ENCODE measurements around the gene PIGK. TPM values are rescaled to one million over a fixed set of nuclear protein-coding genes. Genes with fewer than 3 reads are reported as not detected.
"Not testable (repeated sequence)": the region's sequence is repeated elsewhere in the genome, so short reads cannot be mapped to it uniquely, and the experiment has no call there.

Gene PIGK
- total and polyA plus RNA-seq, 4 donors: 7.9 to 30.2 (median 17.9) TPM

DNA sequence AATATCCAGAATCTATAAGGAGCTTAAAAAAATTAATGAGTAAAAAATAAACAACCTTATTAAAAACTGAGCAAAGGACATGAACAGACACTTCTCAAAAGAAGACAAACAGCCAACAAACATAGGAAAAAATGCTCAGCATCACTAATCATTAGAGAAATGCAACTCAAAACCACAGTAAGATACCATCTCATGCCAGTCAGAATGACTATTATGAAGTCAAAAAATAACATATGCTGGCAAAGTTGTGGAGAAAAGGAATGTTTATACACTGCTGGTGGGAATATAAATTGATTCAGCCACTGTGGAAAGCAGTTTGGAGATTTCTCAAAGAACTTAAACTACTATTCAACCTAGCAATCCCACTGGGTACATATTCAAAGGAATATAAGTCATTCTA, 25.3 kb downstream of the PIGK start:
- no peaks in the 10 kb centered on the region for H3K4me1 ChIP-seq (ENCODE audit: control insufficient read depth in 5 of 5, insufficient read depth in 5 of 5, low read length in 5 of 5)
- H3K4me3 ChIP-seq: no peak overlapping the region
- H3K27me3 ChIP-seq (ENCODE audit: control insufficient read depth in 3 of 3, insufficient read depth in 3 of 3, low read length in 2 of 3): no peaks in the 10 kb centered on the region
- H3K9me3 ChIP-seq (ENCODE audit: control insufficient read depth in 4 of 4, insufficient read depth in 3 of 4, low read length in 3 of 4): peaks cover 0 to 2% (median 0%) of the 10 kb centered on the region in 4 donors
- TF ChIP-seq, protein P1, sequence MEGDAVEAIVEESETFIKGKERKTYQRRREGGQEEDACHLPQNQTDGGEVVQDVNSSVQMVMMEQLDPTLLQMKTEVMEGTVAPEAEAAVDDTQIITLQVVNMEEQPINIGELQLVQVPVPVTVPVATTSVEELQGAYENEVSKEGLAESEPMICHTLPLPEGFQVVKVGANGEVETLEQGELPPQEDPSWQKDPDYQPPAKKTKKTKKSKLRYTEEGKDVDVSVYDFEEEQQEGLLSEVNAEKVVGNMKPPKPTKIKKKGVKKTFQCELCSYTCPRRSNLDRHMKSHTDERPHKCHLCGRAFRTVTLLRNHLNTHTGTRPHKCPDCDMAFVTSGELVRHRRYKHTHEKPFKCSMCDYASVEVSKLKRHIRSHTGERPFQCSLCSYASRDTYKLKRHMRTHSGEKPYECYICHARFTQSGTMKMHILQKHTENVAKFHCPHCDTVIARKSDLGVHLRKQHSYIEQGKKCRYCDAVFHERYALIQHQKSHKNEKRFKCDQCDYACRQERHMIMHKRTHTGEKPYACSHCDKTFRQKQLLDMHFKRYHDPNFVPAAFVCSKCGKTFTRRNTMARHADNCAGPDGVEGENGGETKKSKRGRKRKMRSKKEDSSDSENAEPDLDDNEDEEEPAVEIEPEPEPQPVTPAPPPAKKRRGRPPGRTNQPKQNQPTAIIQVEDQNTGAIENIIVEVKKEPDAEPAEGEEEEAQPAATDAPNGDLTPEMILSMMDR (IDR thresholded peaks at IDR 0.05; ENCODE audit: control extremely low read depth, extremely low read depth): no peak
- H3K27ac ChIP-seq (ENCODE audit: low read depth in 1 of 2, low read length in 1 of 2): no peak overlapping the region
- ATAC-seq (ENCODE audit: insufficient read depth, low FRiP score) (no peak), DNase-seq (no peak)
- H3K36me3 ChIP-seq (ENCODE audit: control insufficient read depth in 4 of 4, insufficient read depth in 4 of 4, low read length in 4 of 4): peaks cover 0 to 7% (median 4%) of the 10 kb centered on the region in 4 donors
- H3K9ac ChIP-seq (ENCODE audit: insufficient read depth in 1 of 2, low read length in 2 of 2): no peak overlapping the region

DNA sequence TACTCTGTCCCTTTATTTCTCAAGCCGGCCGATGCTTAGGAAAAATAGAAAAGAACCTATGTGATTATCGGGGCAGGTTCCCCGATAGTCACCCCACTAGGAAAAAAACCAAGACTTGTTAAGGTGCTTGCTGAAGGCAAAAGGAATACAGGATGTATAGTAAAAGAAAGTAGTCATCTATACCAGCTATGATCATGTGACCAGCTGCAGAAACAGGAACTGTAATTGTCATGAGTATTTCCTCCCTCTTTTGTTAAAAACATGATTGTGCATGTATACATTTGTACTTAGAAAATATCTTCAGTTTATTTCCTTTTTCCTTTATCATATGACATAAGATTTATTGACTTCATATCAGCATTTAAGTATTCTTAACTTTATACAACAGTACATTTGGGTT, 30.5 kb downstream of the PIGK start:
- TF ChIP-seq, protein P1 (IDR thresholded peaks at IDR 0.05; ENCODE audit: control extremely low read depth, extremely low read depth): no peak
- H3K27ac ChIP-seq (ENCODE audit: low read depth in 1 of 2, low read length in 1 of 2): no peak overlapping the region
- H3K9me3 ChIP-seq (ENCODE audit: control insufficient read depth in 4 of 4, insufficient read depth in 3 of 4, low read length in 3 of 4): no peaks in the 10 kb centered on the region
- 96 to 99% methylated on average over 4 of the region's 4 CpGs for WGBS, 2 donors
- no peak for ATAC-seq (ENCODE audit: insufficient read depth, low FRiP score)
- no peak overlapping the region for H3K9ac ChIP-seq (ENCODE audit: insufficient read depth in 1 of 2, low read length in 2 of 2)
- no peaks in the 10 kb centered on the region for H3K27me3 ChIP-seq (ENCODE audit: control insufficient read depth in 3 of 3, insufficient read depth in 3 of 3, low read length in 2 of 3)
- H3K4me3 ChIP-seq: no peak overlapping the region
- no peaks in the 10 kb centered on the region for H3K36me3 ChIP-seq (ENCODE audit: control insufficient read depth in 4 of 4, insufficient read depth in 4 of 4, low read length in 4 of 4)
- H3K4me1 ChIP-seq (ENCODE audit: control insufficient read depth in 5 of 5, insufficient read depth in 5 of 5, low read length in 5 of 5): no peaks in the 10 kb centered on the region
- DNase-seq: no peak

DNA sequence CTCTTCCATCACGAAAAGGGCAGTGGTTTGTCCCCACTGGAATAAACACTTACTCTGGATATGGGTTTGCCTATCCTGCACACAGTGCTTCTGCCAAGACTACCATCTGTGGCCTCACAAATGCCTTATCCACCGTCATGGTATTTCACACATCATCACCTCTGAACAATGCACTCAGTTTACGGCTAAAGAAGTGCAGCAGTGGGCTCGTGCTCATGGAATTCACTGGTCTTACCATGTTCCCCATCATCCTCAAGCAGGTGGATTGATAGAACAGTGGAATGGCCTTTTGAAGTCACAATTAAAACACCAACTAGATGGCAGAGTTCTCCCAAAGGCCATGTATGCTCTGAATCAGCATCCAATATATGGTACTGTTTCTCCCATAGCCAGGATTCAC, 32.3 kb downstream of the PIGK start:
- WGBS, 2 donors: 96 to 98% methylated on average over 4 of the region's 4 CpGs
- not testable (repeated sequence) for ATAC-seq (ENCODE audit: insufficient read depth, low FRiP score); H3K9me3 ChIP-seq (ENCODE audit: control insufficient read depth in 4 of 4, insufficient read depth in 3 of 4, low read length in 3 of 4); H3K4me3 ChIP-seq; H3K4me1 ChIP-seq (ENCODE audit: control insufficient read depth in 5 of 5, insufficient read depth in 5 of 5, low read length in 5 of 5); H3K27me3 ChIP-seq (ENCODE audit: control insufficient read depth in 3 of 3, insufficient read depth in 3 of 3, low read length in 2 of 3); H3K27ac ChIP-seq (ENCODE audit: low read depth in 1 of 2, low read length in 1 of 2); H3K36me3 ChIP-seq (ENCODE audit: control insufficient read depth in 4 of 4, insufficient read depth in 4 of 4, low read length in 4 of 4); H3K9ac ChIP-seq (ENCODE audit: insufficient read depth in 1 of 2, low read length in 2 of 2); DNase-seq

DNA sequence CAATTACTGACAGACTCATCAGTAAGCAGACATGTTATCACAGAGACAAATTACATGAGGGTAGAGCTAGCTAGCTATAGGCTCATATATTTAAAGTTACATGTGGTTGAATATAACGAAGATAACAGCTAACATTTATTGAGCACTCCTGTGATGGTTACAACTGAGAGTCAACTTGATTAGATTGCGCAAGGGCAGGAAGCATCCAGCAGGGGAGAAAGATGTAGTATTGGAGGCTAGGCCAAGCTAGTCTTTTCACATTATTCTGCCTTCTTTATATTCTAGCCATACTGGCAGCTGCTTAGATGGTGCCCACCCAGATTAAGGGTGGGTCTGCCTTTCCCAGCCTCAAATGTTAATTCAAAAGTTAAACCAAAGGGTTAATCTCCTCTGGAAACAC, 37.1 kb downstream of the PIGK start:
- no peak overlapping the region for H3K27ac ChIP-seq (ENCODE audit: low read depth in 1 of 2, low read length in 1 of 2)
- H3K4me3 ChIP-seq: no peak overlapping the region
- 97 to 98% methylated on average over 2 of the region's 2 CpGs for WGBS, 2 donors
- H3K9ac ChIP-seq (ENCODE audit: insufficient read depth in 1 of 2, low read length in 2 of 2): no peak overlapping the region
- DNase-seq: no peak
- TF ChIP-seq, protein P1 (IDR thresholded peaks at IDR 0.05; ENCODE audit: control extremely low read depth, extremely low read depth): no peak
- H3K27me3 ChIP-seq (ENCODE audit: control insufficient read depth in 3 of 3, insufficient read depth in 3 of 3, low read length in 2 of 3): no peaks in the 10 kb centered on the region
- H3K36me3 ChIP-seq (ENCODE audit: control insufficient read depth in 4 of 4, insufficient read depth in 4 of 4, low read length in 4 of 4): no peaks in the 10 kb centered on the region
- H3K9me3 ChIP-seq (ENCODE audit: control insufficient read depth in 4 of 4, insufficient read depth in 3 of 4, low read length in 3 of 4): peaks cover 0 to 4% (median 1%) of the 10 kb centered on the region in 4 donors
- H3K4me1 ChIP-seq (ENCODE audit: control insufficient read depth in 5 of 5, insufficient read depth in 5 of 5, low read length in 5 of 5): no peaks in the 10 kb centered on the region
- ATAC-seq (ENCODE audit: insufficient read depth, low FRiP score): no peak

All from lung (tissue), 12 donors.